ENCODE data around the gene SMARCD3. TPM values are rescaled to one million over a fixed set of nuclear protein-coding genes. Genes with fewer than 3 reads are reported as not detected.
A peak's percentile ranks its signal among the peaks of the same experiment; 100 is the strongest.

The SMARCD3 gene
- total and polyA plus RNA-seq, 9 of the 15 experiments (the other 6 are each of a cell fraction or from before 2014, with no cell fraction given), result 0.43 to 3.6 (median 2.6) TPM

GRCh38 chr7:151271699-151272355 lies 23.3 kb upstream of the SMARCD3 start (continued):
- TF ChIP-seq UBTF (IDR thresholded peaks at IDR 0.05; ENCODE audit: borderline replicate concordance in 1 of 2, low read depth in 2 of 2, low read length in 2 of 2), result no peak
- no peak for TF ChIP-seq NFIX (CRISPR knock-in tag; IDR thresholded peaks at IDR 0.05; ENCODE audit: low read depth)
- no peak for TF ChIP-seq WHSC1 (IDR thresholded peaks at IDR 0.05; ENCODE audit: low read length)
- TF ChIP-seq ZNF146 (CRISPR knock-in tag; IDR thresholded peaks at IDR 0.05; ENCODE audit: unreplicated experiment), result no peak
- no peak for TF ChIP-seq NBN (IDR thresholded peaks at IDR 0.05; ENCODE audit: low read depth)
- TF ChIP-seq FOXP4 (CRISPR knock-in tag; IDR thresholded peaks at IDR 0.05; ENCODE audit: borderline replicate concordance), result no peak
- TF ChIP-seq SMAD2 (IDR thresholded peaks at IDR 0.05; ENCODE audit: low read depth, low read length), result no peak
- TF ChIP-seq, protein P1, sequence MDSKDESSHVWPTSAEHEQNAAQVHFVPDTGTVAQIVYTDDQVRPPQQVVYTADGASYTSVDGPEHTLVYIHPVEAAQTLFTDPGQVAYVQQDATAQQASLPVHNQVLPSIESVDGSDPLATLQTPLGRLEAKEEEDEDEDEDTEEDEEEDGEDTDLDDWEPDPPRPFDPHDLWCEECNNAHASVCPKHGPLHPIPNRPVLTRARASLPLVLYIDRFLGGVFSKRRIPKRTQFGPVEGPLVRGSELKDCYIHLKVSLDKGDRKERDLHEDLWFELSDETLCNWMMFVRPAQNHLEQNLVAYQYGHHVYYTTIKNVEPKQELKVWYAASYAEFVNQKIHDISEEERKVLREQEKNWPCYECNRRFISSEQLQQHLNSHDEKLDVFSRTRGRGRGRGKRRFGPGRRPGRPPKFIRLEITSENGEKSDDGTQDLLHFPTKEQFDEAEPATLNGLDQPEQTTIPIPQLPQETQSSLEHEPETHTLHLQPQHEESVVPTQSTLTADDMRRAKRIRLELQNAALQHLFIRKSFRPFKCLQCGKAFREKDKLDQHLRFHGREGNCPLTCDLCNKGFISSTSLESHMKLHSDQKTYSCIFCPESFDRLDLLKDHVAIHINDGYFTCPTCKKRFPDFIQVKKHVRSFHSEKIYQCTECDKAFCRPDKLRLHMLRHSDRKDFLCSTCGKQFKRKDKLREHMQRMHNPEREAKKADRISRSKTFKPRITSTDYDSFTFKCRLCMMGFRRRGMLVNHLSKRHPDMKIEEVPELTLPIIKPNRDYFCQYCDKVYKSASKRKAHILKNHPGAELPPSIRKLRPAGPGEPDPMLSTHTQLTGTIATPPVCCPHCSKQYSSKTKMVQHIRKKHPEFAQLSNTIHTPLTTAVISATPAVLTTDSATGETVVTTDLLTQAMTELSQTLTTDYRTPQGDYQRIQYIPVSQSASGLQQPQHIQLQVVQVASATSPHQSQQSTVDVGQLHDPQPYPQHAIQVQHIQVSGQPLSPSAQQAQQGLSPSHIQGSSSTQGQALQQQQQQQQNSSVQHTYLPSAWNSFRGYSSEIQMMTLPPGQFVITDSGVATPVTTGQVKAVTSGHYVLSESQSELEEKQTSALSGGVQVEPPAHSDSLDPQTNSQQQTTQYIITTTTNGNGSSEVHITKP (IDR thresholded peaks at IDR 0.05; ENCODE audit: partially characterized antibody), result no peak
- TF ChIP-seq NRF1 (conservative IDR thresholded peaks at IDR 0.05 in 1 of 2, IDR thresholded peaks at IDR 0.05 in 1 of 2), result no peak
- TF ChIP-seq NR3C1 (CRISPR knock-in tag; IDR thresholded peaks at IDR 0.05), result no peak
- no peak for TF ChIP-seq HNRNPUL1 (IDR thresholded peaks at IDR 0.05; ENCODE audit: low read length)
- peak; percentile 68 for TF ChIP-seq ZNF766 (CRISPR knock-in tag; conservative IDR thresholded peaks at IDR 0.05)
- TF ChIP-seq ZBTB26 (CRISPR knock-in tag; IDR thresholded peaks at IDR 0.05), result no peak
- no peak for TF ChIP-seq ARHGAP35 (IDR thresholded peaks at IDR 0.05; ENCODE audit: partially characterized antibody)
- peak; percentile 20 to 42 (median 30); a peak in 2 of 6 replicates for TF ChIP-seq CTCF (IDR thresholded peaks at IDR 0.05 in 2 of 3, conservative IDR thresholded peaks at IDR 0.05 in 1 of 3; ENCODE audit: insufficient read depth in 2 of 3, low read depth in 1 of 3, low read length in 3 of 3)
- TF ChIP-seq ELF2 (CRISPR knock-in tag; IDR thresholded peaks at IDR 0.05), result peak; percentile 58; the same call in 1 of the 2 replicates

Data from K562 (cell line).